GM12878 (cell line): ENCODE data around the gene NTSR1.

ENCODE experiments used
- CHD4 ChIP-seq: fragments of 200-600 bp; sonication (generic); IDR thresholded peaks from 2 replicates; pipeline ENCODE4 v1.6.1; 2016; ENCODE audit warnings: mild to moderate bottlenecking
- CREB1 ChIP-seq: IDR thresholded peaks from 2 replicates; pipeline ENCODE4 v1.6.1; 2012; ENCODE audit warnings: low read depth, mild to moderate bottlenecking, inconsistent platforms
- CTCF ChIP-seq, 3 experiments: IDR thresholded peaks in 2 of 3; conservative IDR thresholded peaks in 1 of 3; 2 replicates each; pipeline ENCODE4 v1.5.1; 2011; ENCODE audit warnings: low read depth in 3 of 3, low read length in 3 of 3, mild to moderate bottlenecking in 3 of 3, control low read depth in 2 of 3, moderate library complexity in 2 of 3, inconsistent platforms in 1 of 3, mixed read lengths in 1 of 3; ENCODE audit not compliant: control insufficient read depth in 2 of 3, insufficient read depth in 1 of 3; ENCODE audit errors: extremely low read depth in 1 of 3
- FOXM1 ChIP-seq: IDR thresholded peaks from 2 replicates; pipeline ENCODE4 v1.6.1; 2012; ENCODE audit warnings: low read depth, mild to moderate bottlenecking, inconsistent platforms, low read length, moderate library complexity
- HDGF ChIP-seq: fragments of 450-650 bp; IDR thresholded peaks from 2 replicates; pipeline ENCODE4 v1.6.1; 2016; ENCODE audit warnings: antibody characterized with exemption
- JUNB ChIP-seq: IDR thresholded peaks from 2 replicates; pipeline ENCODE4 v1.6.1; 2016; ENCODE audit warnings: antibody characterized with exemption, mild to moderate bottlenecking
- NBN ChIP-seq: fragments of 450-650 bp; IDR thresholded peaks from 2 replicates; pipeline ENCODE4 v1.6.1; 2016
- RAD21 ChIP-seq: IDR thresholded peaks from 2 replicates; pipeline ENCODE4 v1.6.1; 2011; ENCODE audit warnings: mild to moderate bottlenecking, low read depth, low read length, moderate library complexity; ENCODE audit not compliant: insufficient read depth
- RCOR1 ChIP-seq: conservative IDR thresholded peaks from 2 replicates; pipeline ENCODE4 v1.6.1; 2012; ENCODE audit warnings: low read depth, low read length, improper control_type of control experiment
- SMC3 ChIP-seq: IDR thresholded peaks from 2 replicates; pipeline ENCODE4 v1.6.1; 2011; ENCODE audit warnings: low read length, improper control_type of control experiment, borderline replicate concordance
- TAF1 ChIP-seq: IDR thresholded peaks from 2 replicates; pipeline ENCODE4 v1.6.1; 2011; ENCODE audit warnings: mild to moderate bottlenecking, low read depth, low read length, borderline replicate concordance
- TCF3 ChIP-seq: IDR thresholded peaks from 2 replicates; pipeline ENCODE4 v1.6.1; 2012; ENCODE audit warnings: low read depth, mild to moderate bottlenecking, low read length, borderline replicate concordance; ENCODE audit not compliant: insufficient read depth

DNA sequence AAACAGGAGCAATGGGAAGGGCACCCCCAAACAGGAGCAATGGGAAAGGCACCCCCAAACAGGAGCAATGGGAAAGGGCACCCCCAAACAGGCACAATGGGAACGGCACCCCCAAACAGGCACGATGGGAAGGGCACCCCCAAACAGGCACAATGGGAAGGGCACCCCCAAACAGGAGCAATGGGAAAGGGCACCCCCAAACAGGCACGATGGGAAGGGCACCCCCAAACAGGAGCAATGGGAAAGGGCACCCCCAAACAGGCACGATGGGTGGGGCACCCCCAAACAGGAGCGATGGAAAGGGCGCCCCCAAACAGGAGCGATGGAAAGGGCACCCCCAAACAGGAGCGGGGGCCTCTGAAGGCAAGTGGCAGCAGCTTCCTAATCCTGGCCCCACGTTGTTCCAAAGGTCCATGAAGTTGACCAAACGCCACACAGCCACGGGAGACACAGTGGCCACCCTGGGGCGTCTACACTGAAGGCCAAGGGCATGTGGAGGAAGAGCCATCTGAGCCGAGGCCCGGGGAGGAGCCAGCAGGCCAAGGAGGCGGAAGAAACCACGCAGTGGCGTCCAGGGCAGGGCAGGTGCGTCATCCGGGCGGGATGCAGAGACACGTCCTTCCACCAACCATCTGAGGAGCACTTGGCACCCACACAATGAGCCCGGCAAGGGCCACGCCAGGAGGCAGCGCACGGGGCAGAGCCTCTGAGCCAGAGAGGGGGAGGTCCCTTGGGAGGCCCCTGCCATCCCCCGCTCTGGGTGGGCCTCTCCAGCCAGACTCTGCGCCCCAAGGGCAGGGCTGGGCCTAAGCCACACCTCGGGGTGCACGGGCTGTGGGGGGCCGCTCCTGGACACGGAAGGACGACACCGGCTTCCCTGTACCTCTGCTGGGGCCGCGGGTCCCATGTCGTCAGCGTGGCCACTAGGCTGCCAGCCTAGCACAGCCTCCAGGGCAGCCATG lies 21.5 kb upstream of the NTSR1 start:
- TF ChIP-seq CTCF (IDR thresholded peaks at IDR 0.05 in 2 of 3, conservative IDR thresholded peaks at IDR 0.05 in 1 of 3; ENCODE audit: control insufficient read depth in 2 of 3, extremely low read depth in 1 of 3, insufficient read depth in 1 of 3, low read depth in 3 of 3, low read length in 3 of 3) (no peak), FOXM1 (no peak), NBN (no peak), TCF3 (no peak), CHD4 (no peak), HDGF (no peak), RCOR1 (no peak), JUNB (no peak), CREB1 (no peak), TAF1 (no peak), SMC3 (no peak), RAD21 (no peak)
